Fibroblast of lung (primary cell): ENCODE measurements around the gene STEAP1B. TPM values are rescaled to one million over a fixed set of nuclear protein-coding genes. Genes with fewer than 3 reads are reported as not detected.

Experiments
- DNase-seq, 2 donors: peaks; one replicate each; pipeline versions ENCODE4 v3.0.0 to v3.0.0-alpha.2; 2010; ENCODE audit warnings: low read depth in 2 of 2
- H2AFZ ChIP-seq: 2 replicates; pipeline ENCODE4 v1.5.1; 2012; ENCODE audit warnings: low read length, control low read depth, inconsistent platforms
- H3K27ac ChIP-seq: 2 replicates; pipeline ENCODE4 v1.5.1; 2011; ENCODE audit warnings: low read length, control low read depth; ENCODE audit not compliant: insufficient read depth
- H3K27me3 ChIP-seq: 2 replicates; pipeline ENCODE4 v1.5.1; 2011; ENCODE audit warnings: mild to moderate bottlenecking, low read length; ENCODE audit not compliant: control insufficient read depth, insufficient read depth
- H3K36me3 ChIP-seq: 2 replicates; pipeline ENCODE4 v1.5.1; 2011; ENCODE audit warnings: low read length; ENCODE audit not compliant: control insufficient read depth, insufficient read depth
- H3K4me1 ChIP-seq: 2 replicates; pipeline ENCODE4 v1.5.1; 2011; ENCODE audit warnings: low read length; ENCODE audit not compliant: control insufficient read depth, insufficient read depth; ENCODE audit errors: extremely low read depth
- H3K4me2 ChIP-seq: 2 replicates; pipeline ENCODE4 v1.5.1; 2011; ENCODE audit warnings: low read length, control low read depth; ENCODE audit not compliant: insufficient read depth; ENCODE audit errors: extremely low read depth
- H3K4me3 ChIP-seq, 4 experiments: fragments of 200-600 bp in 1 of 4; sonication (generic) in 1 of 4; replicated peaks in 1 of 4; 2 replicates each; pipeline ENCODE4 v1.5.1; 2011 to 2016; ENCODE audit warnings: low read length in 4 of 4, low read depth in 3 of 4, mild to moderate bottlenecking in 3 of 4, control low read depth in 2 of 4, inconsistent platforms in 1 of 4, mixed read lengths in 1 of 4; ENCODE audit not compliant: insufficient read depth in 1 of 4; ENCODE audit errors: control extremely low read depth in 1 of 4
- H3K79me2 ChIP-seq: 2 replicates; pipeline ENCODE4 v1.5.1; 2012; ENCODE audit warnings: mild to moderate bottlenecking, low read length, inconsistent platforms; ENCODE audit not compliant: control insufficient read depth, insufficient read depth
- H3K9ac ChIP-seq: 2 replicates; pipeline ENCODE4 v1.5.1; 2011; ENCODE audit warnings: mild to moderate bottlenecking, low read length, control low read depth; ENCODE audit not compliant: insufficient read depth
- H3K9me3 ChIP-seq: 2 replicates; pipeline ENCODE4 v1.5.1; 2012; ENCODE audit warnings: low read depth, low read length; ENCODE audit not compliant: control insufficient read depth, insufficient read depth
- H4K20me1 ChIP-seq: 2 replicates; pipeline ENCODE4 v1.5.1; 2011; ENCODE audit warnings: low read length; ENCODE audit not compliant: control insufficient read depth, insufficient read depth; ENCODE audit errors: extremely low read depth
- EZH2 ChIP-seq: IDR thresholded peaks from 2 replicates; pipeline ENCODE4 v1.5.1; 2012; ENCODE audit warnings: low read length, control low read depth, mild to moderate bottlenecking; ENCODE audit errors: missing control alignments
- polyA plus RNA-seq, 2 donors: library from polyadenylated mRNA; depleted of rRNA in 1 of 2; stranded (reverse) in 1 of 2; unstranded in 1 of 2; fragments of >200 nt; gene quantifications; 2 replicates each; pipeline ENCODE4 v1.2.1, GENCODE V29; 2011 to 2012; ENCODE audit warnings: missing spikeins in 1 of 2
- total RNA-seq: library from RNA; depleted of rRNA; stranded (reverse); fragments of >200 nt; gene quantifications from 2 replicates; pipeline ENCODE4 v1.2.1, GENCODE V29; 2014
- TF ChIP-seq, protein P1 (sequence below), 2 donors: IDR thresholded peaks in 1 of 2; conservative IDR thresholded peaks in 1 of 2; 1 replicate in 1 of 2; 2 replicates in 1 of 2; pipeline ENCODE4 v1.5.1; 2011 to 2012; ENCODE audit warnings: low read length in 2 of 2, control low read depth in 1 of 2, inconsistent platforms in 1 of 2, low read depth in 1 of 2, mild to moderate bottlenecking in 1 of 2

Gene STEAP1B
- total and polyA plus RNA-seq, 2 donors (not counting 1 experiment from before 2014, with no cell fraction given) = 11.4 to 14.7 TPM

DNA sequence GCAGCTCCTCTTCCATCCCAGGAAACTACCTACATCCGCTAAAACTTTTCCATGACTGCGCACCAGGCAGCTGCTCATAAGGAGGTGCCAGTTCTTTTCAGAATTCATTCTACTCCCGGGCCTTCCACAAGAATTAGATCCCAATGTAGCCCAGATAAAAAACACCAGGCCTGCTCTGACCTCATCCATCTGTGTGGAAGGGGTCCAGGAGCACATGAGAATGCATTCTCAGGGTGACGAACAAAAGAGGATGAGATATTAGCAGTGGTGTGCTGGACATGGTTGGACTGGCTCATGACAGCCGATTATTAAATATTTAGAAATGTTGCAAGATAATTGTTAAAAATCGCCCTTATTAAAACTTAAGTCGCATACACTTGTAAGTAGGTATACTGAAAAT lies 43.2 kb upstream of the STEAP1B start:
- H3K27me3 ChIP-seq = peaks cover 7% of the 10 kb centered on the region
- H3K36me3 ChIP-seq = no peaks in the 10 kb centered on the region
- TF ChIP-seq, protein P1, sequence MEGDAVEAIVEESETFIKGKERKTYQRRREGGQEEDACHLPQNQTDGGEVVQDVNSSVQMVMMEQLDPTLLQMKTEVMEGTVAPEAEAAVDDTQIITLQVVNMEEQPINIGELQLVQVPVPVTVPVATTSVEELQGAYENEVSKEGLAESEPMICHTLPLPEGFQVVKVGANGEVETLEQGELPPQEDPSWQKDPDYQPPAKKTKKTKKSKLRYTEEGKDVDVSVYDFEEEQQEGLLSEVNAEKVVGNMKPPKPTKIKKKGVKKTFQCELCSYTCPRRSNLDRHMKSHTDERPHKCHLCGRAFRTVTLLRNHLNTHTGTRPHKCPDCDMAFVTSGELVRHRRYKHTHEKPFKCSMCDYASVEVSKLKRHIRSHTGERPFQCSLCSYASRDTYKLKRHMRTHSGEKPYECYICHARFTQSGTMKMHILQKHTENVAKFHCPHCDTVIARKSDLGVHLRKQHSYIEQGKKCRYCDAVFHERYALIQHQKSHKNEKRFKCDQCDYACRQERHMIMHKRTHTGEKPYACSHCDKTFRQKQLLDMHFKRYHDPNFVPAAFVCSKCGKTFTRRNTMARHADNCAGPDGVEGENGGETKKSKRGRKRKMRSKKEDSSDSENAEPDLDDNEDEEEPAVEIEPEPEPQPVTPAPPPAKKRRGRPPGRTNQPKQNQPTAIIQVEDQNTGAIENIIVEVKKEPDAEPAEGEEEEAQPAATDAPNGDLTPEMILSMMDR (conservative IDR thresholded peaks at IDR 0.05 in 1 of 2, IDR thresholded peaks at IDR 0.05 in 1 of 2; ENCODE audit: low read depth in 1 of 2, low read length in 2 of 2) = no peak
- no peak for TF ChIP-seq EZH2
- no peaks in the 10 kb centered on the region for H4K20me1 ChIP-seq
- H3K27ac ChIP-seq = no peak overlapping the region
- no peak overlapping the region for H3K4me2 ChIP-seq
- DNase-seq = no peak
- H3K4me3 ChIP-seq = no peak overlapping the region
- H3K9me3 ChIP-seq = no peaks in the 10 kb centered on the region
- no peak overlapping the region for H2AFZ ChIP-seq
- no peak overlapping the region for H3K9ac ChIP-seq
- H3K79me2 ChIP-seq = no peaks in the 10 kb centered on the region
- no peaks in the 10 kb centered on the region for H3K4me1 ChIP-seq

DNA sequence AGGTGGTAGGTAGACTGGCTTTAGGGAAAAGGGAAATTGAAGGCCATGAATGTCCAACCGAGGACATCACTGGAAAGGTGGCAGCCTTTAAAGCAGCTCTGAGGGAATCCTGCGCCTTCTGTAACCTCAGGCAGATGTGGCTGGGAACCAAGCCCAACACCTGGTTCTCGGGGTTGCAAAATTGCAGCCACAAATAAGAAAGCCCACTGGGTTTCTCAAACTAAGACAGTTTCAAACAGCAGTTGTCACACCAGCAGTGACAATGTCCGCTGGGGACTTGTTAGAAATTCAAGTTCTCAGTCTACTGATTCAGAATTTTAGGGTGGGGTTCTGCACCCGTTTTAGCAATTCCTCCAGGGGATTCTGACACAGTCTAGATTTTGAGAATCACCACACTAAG lies 42.7 kb upstream of the STEAP1B start:
- Histone ChIP-seq H3K4me3 (no peak overlapping the region), H3K27ac (no peak overlapping the region), H3K9ac (no peak overlapping the region), H4K20me1 (no peaks in the 10 kb centered on the region), H3K36me3 (no peaks in the 10 kb centered on the region), H3K4me2 (no peak overlapping the region), H3K79me2 (no peaks in the 10 kb centered on the region), H3K27me3 (peaks cover 7% of the 10 kb centered on the region), H3K4me1 (no peaks in the 10 kb centered on the region), H3K9me3 (no peaks in the 10 kb centered on the region), H2AFZ (no peak overlapping the region)
- no peak for TF ChIP-seq EZH2
- TF ChIP-seq, protein P1 (conservative IDR thresholded peaks at IDR 0.05 in 1 of 2, IDR thresholded peaks at IDR 0.05 in 1 of 2; ENCODE audit: low read depth in 1 of 2, low read length in 2 of 2) = no peak
- no peak for DNase-seq

DNA sequence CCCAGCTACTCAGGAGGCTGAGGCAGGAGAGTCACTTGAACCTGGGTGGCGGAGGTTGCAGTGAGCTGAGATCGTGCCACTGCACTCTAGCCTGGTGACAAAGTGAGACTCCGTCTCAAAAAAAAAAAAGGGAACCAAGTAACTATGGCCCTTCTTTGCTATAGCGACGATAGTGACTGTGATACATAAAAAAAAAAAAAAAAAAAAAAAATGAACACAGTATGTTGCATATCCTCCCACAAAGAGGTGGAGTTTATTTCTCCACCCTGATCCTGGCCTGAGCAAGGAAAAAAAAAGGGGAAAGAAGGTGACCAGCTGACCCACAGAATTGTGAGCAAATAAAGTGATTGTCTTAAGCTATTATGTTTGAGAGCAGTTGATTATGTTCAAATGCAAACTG lies 42.3 kb upstream of the STEAP1B start:
- no peak overlapping the region for H3K4me2 ChIP-seq
- DNase-seq = no peak
- peaks cover 7% of the 10 kb centered on the region for H3K27me3 ChIP-seq
- no peak for TF ChIP-seq EZH2
- TF ChIP-seq, protein P1 (conservative IDR thresholded peaks at IDR 0.05 in 1 of 2, IDR thresholded peaks at IDR 0.05 in 1 of 2; ENCODE audit: low read depth in 1 of 2, low read length in 2 of 2) = no peak
- no peak overlapping the region for H2AFZ ChIP-seq
- no peaks in the 10 kb centered on the region for H3K4me1 ChIP-seq
- no peak overlapping the region for H3K9ac ChIP-seq
- no peaks in the 10 kb centered on the region for H4K20me1 ChIP-seq
- H3K27ac ChIP-seq = no peak overlapping the region
- H3K9me3 ChIP-seq = no peaks in the 10 kb centered on the region
- H3K79me2 ChIP-seq = no peaks in the 10 kb centered on the region
- no peaks in the 10 kb centered on the region for H3K36me3 ChIP-seq
- no peak overlapping the region for H3K4me3 ChIP-seq
